ENCODE measurements around the gene MSI2. TPM values are rescaled to one million over a fixed set of nuclear protein-coding genes. Genes with fewer than 3 reads are reported as not detected.

Gene MSI2
- total RNA-seq, 1 donor, result 12.6 TPM

DNA sequence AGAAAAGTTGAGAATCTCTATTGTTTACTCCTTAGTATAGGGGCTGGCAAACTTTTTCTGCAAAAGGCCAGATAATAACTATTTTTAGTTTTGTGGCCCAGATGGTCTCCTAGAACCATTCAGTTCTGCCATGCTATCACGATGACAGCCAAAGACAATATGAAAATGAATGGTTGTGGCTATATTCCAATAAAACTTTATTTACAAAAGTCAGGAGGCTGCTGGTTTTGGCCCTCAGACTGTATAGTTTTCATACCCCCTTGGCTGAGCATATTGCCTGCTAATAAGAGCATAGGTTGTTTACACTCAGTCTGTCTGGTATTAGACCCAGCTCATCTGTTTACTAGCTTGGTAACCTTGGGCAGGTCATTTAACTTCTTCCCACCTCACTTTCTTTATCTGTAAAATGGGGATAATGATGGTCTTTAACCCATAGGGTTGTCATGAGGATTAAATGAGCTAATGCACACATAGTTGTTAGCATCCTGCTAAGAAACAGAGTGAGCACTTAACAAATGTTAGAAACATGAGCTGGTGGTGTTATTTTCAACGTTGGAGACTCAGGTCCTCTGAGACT is 156.3 kb downstream of the MSI2 start:
- TF ChIP-seq, protein P1, sequence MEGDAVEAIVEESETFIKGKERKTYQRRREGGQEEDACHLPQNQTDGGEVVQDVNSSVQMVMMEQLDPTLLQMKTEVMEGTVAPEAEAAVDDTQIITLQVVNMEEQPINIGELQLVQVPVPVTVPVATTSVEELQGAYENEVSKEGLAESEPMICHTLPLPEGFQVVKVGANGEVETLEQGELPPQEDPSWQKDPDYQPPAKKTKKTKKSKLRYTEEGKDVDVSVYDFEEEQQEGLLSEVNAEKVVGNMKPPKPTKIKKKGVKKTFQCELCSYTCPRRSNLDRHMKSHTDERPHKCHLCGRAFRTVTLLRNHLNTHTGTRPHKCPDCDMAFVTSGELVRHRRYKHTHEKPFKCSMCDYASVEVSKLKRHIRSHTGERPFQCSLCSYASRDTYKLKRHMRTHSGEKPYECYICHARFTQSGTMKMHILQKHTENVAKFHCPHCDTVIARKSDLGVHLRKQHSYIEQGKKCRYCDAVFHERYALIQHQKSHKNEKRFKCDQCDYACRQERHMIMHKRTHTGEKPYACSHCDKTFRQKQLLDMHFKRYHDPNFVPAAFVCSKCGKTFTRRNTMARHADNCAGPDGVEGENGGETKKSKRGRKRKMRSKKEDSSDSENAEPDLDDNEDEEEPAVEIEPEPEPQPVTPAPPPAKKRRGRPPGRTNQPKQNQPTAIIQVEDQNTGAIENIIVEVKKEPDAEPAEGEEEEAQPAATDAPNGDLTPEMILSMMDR (IDR thresholded peaks at IDR 0.05; ENCODE audit: insufficient read depth, low read length), result no peak
- no peak for DNase-seq (ENCODE audit: low read depth)
- H3K4me3 ChIP-seq (ENCODE audit: low read depth, low read length), result no peak overlapping the region

DNA sequence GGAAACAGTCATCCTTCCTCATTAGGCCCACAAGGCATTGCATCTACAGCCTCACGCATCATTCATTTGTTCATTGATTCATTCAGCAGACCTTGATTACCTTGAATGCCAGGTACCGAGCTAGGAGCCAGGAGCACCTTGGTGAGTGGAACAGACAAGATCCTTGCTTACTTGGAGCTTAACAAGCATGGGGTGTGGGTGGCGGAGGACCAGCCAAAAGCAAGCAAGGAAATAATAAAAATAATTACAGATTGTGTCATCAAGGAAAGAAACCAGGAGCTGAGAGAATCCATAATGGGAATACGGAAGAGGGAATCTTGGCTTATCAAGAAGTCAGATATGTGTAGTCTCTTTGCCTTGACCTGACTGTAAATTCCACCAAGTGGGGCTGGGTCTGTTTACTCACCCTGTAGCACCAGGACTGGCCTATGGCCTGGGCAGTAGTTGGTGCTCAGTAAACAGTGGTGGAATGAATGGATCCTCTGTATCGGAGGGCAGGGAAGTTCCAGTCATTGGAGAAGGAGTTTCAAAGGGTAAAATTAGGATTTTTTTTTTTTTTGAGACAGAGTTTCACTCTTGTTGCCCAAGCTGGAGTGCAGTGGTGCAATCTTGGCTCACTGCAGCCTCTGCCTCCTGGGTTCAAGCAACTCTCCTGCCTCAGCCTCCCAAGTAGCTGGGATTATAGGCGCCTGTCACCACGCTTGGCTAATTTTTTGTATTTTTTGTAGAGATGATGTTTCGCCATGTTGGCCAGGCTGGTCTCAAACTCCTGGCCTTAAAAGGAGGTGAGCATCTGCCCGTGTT is 157.7 kb downstream of the MSI2 start:
- TF ChIP-seq, protein P1 (IDR thresholded peaks at IDR 0.05; ENCODE audit: insufficient read depth, low read length), result no peak

DNA sequence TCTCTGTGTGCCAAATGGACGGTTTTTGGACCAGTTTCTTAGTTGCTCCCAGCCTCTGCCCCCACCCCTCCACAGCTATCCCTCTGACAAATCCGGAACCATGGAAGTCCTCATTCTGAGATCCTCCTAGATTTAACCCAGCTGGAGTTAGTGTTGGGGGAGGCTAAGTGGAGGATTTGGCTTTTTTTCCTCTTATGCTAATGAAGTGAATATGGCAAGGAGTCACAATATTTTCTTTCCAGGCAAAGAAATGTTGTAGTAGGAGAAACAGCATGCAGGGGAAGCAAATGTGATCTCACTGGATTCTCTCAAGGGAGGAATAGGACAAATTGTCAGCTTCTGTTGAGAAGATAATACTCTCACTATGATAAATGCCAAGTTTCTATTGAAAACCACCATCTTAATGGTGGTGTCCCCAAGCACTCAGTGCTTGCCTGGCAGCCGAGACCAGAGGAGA is 159.5 kb downstream of the MSI2 start:
- no peak overlapping the region for H3K4me3 ChIP-seq (ENCODE audit: low read depth, low read length)
- TF ChIP-seq, protein P1 (IDR thresholded peaks at IDR 0.05; ENCODE audit: insufficient read depth, low read length), result no peak
- no peak for DNase-seq (ENCODE audit: low read depth)

More for the DNA sequence above, 157.7 kb downstream of the MSI2 start:
- H3K4me3 ChIP-seq (ENCODE audit: low read depth, low read length), result no peak overlapping the region
- no peak for DNase-seq (ENCODE audit: low read depth)

DNA sequence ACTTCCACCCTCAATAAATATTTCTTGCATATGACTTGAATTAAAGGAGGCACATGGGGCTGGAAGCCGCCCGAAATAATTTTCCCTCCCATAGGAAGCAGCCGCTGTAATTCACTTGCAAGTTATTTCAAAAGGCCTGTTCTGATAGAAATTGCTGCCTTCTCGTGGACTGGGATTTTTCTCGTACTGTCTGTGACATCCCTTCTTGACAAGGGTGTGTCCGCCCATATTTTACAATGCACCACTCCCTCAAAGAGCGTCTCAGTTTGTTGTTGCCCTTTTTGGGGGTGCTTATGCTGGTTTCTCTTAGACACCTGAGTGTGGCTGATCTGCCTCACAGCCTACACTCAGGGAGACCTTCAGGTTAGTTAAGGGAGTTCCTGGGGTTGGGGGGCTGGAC is 160.0 kb downstream of the MSI2 start:
- no peak overlapping the region for H3K4me3 ChIP-seq (ENCODE audit: low read depth, low read length)
- no peak for DNase-seq (ENCODE audit: low read depth)
- TF ChIP-seq, protein P1 (IDR thresholded peaks at IDR 0.05; ENCODE audit: insufficient read depth, low read length), result no peak

DNA sequence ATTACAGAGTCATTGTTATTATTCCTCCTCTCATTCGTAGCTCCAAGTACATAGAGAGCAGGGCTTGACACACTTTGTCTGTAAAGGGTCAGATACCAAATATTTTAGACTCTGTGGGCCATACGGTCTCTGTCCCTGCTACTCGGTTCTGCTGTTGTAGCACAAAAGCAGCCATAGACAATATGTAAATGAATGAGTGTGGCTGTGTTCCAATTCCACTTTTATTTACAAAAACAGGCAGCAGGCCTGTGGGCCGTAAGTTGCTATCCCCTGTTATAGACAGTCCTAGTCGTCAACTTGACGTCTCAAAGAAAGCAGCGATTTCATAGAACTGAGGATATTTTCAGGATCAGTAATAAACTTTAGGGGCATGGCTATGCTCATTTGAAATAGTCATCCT is 161.6 kb downstream of the MSI2 start:
- DNase-seq (ENCODE audit: low read depth), result no peak
- H3K4me3 ChIP-seq (ENCODE audit: low read depth, low read length), result no peak overlapping the region
- TF ChIP-seq, protein P1 (IDR thresholded peaks at IDR 0.05; ENCODE audit: insufficient read depth, low read length), result no peak

DNA sequence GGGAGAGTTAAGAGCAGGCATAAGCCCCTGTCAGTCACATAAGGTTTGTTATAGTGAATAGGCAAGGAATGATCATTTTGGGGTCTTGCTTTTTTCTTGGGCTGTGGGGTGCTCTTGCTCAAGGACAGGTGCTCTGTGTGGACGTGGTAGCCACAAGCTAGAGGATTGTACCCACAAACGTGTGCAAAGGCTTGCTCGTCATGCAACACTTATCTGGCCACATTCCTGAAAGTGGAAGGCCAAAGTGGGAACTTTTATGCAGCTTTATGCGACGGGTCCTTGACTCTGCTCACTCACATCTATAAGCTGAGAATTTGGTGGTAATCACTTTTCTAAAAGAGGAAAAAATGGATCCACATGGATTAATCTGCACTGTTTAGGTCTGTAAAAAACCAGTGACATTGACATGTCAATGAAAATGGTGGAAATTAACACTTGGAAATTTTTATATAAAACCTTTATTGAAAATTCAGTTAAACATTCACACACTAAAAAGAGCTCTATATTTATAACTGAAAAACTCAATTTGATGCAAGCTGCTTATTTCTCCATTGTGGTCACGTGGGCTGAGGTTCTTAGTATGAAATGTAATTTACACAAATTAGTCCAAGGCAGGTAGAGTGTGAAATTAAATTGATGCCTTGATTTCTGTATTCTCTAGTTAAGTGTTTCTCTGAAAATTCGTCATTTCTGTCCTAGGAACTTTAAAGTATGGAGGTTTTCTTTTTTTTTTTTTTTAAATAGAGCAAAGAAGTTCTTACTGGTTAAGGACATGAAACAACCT is 162.3 kb downstream of the MSI2 start:
- TF ChIP-seq, protein P1 (IDR thresholded peaks at IDR 0.05; ENCODE audit: insufficient read depth, low read length), result no peak
- DNase-seq (ENCODE audit: low read depth), result no peak
- H3K4me3 ChIP-seq (ENCODE audit: low read depth, low read length), result no peak overlapping the region

All from fibroblast of the aortic adventitia (primary cell).